Mucosa of stomach (tissue), 1 donor: ENCODE results near the gene TRPC3.

Source experiments
- H3K27me3 ChIP-seq: one replicate; pipeline ENCODE4 v1.7.0; 2013; ENCODE audit warnings: mild to moderate bottlenecking, low read length; ENCODE audit not compliant: control insufficient read depth, insufficient read depth
- H3K36me3 ChIP-seq: one replicate; pipeline ENCODE4 v1.7.0; 2013; ENCODE audit warnings: low read length; ENCODE audit not compliant: control insufficient read depth, insufficient read depth
- H3K4me1 ChIP-seq: one replicate; pipeline ENCODE4 v1.7.0; 2013; ENCODE audit warnings: mild to moderate bottlenecking, low read length; ENCODE audit not compliant: control insufficient read depth, insufficient read depth
- H3K4me3 ChIP-seq: one replicate; pipeline ENCODE4 v1.7.0; 2013; ENCODE audit warnings: low read length
- H3K9ac ChIP-seq: one replicate; pipeline ENCODE4 v1.7.0; 2013; ENCODE audit warnings: mild to moderate bottlenecking, low read length, moderate library complexity
- H3K9me3 ChIP-seq: one replicate; pipeline ENCODE4 v1.7.0; 2013; ENCODE audit warnings: mild to moderate bottlenecking, low read length, moderate library complexity; ENCODE audit not compliant: control insufficient read depth
- donor health status: Pancreatic carcinoma.

The TRPC3 gene

DNA sequence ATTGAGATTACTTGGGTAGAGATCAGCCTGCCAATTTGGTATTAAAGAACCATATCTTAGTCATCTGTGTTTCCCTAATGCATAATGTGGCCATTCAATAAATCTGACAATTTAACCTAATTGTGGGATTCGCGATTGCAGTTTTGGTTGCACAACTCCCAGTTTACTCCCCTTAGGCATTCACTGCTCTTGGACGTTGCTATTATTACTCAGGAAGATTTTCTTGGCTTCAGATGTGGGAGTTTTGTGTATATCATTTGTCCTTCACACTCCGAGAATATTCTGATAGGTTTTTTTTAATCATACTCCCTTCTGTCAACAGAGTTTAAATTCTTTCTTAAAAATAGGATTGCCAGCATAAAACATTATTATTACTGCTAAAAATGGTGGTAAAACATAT lies 22.0 kb upstream of the TRPC3 start:
- Histone ChIP-seq H3K4me1 (no peaks in the 10 kb centered on the region), H3K4me3 (no peak overlapping the region), H3K27me3 (no peaks in the 10 kb centered on the region), H3K9me3 (no peaks in the 10 kb centered on the region), H3K9ac (no peak overlapping the region), H3K36me3 (no peaks in the 10 kb centered on the region)

DNA sequence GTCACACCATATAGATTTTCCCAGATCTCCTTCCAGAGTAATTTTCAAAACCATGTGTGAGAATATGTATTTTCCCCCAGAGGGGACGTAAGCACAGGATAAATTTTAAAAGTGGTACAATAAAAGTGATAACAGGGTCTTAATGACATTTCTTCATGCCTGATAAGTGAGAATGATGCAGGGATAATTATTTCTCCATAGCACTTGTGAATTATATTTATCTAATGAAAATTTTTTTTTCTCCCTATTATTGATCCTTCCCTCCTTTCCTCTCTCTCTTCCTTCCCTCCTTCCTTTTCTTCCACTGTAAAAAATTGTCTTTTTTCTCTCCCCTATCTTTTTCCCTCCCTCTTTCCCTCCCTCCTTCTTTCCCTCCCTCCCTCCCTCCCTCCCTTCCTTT lies 17.0 kb upstream of the TRPC3 start:
- Histone ChIP-seq H3K27me3 (no peaks in the 10 kb centered on the region), H3K4me3 (no peak overlapping the region), H3K4me1 (no peaks in the 10 kb centered on the region), H3K9me3 (no peaks in the 10 kb centered on the region), H3K9ac (no peak overlapping the region), H3K36me3 (no peaks in the 10 kb centered on the region)

DNA sequence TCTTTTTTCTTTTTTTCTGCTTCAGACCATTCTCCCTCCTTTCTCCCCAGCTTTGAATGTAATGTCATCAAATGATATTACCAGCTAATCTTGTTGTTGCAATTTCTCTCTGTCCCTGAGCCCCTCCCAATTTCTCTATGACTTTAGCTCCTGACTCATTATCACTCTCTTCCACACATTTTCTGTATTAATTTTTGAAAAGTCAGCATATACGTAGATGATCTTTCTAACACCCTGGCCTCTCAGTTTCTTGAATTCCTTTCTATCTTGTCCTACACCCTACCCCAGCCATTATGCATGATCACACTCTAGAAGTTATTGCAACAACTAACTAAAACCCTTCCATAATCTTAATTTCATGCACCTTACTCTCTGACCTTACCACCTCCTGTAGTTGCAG lies 13.1 kb upstream of the TRPC3 start:
- no peaks in the 10 kb centered on the region for H3K4me1 ChIP-seq
- no peaks in the 10 kb centered on the region for H3K36me3 ChIP-seq
- no peak overlapping the region for H3K9ac ChIP-seq
- no peaks in the 10 kb centered on the region for H3K27me3 ChIP-seq
- no peaks in the 10 kb centered on the region for H3K9me3 ChIP-seq
- no peak overlapping the region for H3K4me3 ChIP-seq

DNA sequence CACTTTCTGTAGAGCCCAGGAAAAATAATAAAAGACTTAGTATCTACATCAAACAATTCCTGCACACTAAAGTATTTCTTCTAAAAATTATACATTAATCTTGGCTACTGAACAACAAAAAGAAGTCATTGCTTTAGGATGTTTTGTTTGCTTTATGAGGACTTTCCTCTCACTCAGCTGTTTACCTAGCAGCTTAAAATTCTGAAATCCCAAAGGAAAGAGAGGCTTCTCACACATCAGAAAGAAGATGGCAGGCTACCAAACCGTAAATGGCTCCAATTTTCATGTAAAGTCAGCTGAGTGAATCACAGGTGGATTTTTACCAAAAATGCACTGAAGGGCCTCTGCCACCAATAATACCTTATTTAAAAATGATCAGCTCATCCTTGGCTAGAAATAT lies 9.0 kb upstream of the TRPC3 start:
- H3K9me3 ChIP-seq, result no peaks in the 10 kb centered on the region
- no peaks in the 10 kb centered on the region for H3K27me3 ChIP-seq
- H3K4me1 ChIP-seq, result no peaks in the 10 kb centered on the region
- H3K9ac ChIP-seq, result no peak overlapping the region
- H3K4me3 ChIP-seq, result no peak overlapping the region
- no peaks in the 10 kb centered on the region for H3K36me3 ChIP-seq

DNA sequence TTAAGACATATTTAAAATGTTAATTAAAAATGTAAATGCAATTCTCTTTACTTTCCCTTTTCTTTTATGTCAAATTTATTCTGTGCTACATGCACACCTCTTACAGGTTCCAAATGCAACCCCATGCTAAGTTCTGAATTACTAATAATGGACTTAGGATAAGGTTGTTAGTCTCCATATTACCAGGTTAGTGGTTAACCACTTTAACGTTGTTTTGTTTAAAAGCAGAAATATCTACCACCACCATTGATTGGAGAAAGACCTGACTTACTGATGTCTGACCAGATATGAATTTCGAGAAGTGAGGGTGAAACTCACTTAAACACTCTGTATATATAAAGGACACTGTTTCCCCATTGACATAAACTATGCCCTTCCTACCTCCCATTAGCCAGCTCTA lies 6.9 kb upstream of the TRPC3 start:
- H3K4me1 ChIP-seq, result no peaks in the 10 kb centered on the region
- H3K4me3 ChIP-seq, result no peak overlapping the region
- no peaks in the 10 kb centered on the region for H3K9me3 ChIP-seq
- H3K9ac ChIP-seq, result no peak overlapping the region
- H3K27me3 ChIP-seq, result no peaks in the 10 kb centered on the region
- no peaks in the 10 kb centered on the region for H3K36me3 ChIP-seq

DNA sequence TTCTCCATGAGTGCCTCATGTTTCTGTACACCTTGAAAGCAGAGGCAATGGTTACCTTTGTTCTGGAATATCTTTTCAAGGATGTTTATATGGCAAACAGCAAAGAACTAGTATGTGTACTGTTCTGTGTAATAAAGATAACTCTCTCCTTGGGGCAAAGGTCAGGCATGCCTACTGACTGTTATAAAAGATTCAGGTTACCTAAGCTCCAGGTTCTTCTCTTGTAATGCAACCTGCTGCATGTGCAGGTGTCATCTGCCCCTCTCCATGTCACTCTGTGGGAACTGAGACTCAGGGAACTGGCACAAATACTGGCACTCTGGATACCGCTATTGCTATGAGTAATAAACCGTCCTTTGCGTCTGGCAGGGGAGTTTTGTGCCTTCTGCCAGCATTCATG lies 5.4 kb upstream of the TRPC3 start:
- Histone ChIP-seq H3K4me1 (no peaks in the 10 kb centered on the region), H3K4me3 (no peak overlapping the region), H3K27me3 (peaks cover 11% of the 10 kb centered on the region), H3K9ac (no peak overlapping the region), H3K9me3 (no peaks in the 10 kb centered on the region), H3K36me3 (no peaks in the 10 kb centered on the region)

DNA sequence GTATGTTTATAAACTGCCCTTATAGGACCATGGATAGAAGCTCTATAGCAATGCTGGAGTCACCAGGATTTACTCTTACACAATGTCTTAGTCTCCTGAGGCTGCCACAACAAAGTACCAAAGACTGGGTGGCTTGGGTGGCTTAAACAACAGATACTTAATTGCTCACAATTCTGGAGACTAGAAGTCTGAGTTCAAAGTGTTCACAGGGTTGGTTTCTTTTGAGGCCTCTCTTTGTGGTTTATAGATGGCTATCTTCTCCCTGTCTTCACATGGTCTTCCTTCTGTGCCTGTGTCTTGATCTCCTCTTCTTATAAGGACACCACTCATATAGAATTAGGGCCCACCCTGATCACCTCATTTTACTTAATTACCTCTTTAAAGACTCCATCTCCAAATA lies 2.0 kb upstream of the TRPC3 start:
- H3K9me3 ChIP-seq, result no peaks in the 10 kb centered on the region
- H3K27me3 ChIP-seq, result peaks cover 40% of the 10 kb centered on the region
- H3K4me3 ChIP-seq, result no peak overlapping the region
- H3K4me1 ChIP-seq, result peaks cover 14% of the 10 kb centered on the region
- H3K36me3 ChIP-seq, result no peaks in the 10 kb centered on the region
- no peak overlapping the region for H3K9ac ChIP-seq

DNA sequence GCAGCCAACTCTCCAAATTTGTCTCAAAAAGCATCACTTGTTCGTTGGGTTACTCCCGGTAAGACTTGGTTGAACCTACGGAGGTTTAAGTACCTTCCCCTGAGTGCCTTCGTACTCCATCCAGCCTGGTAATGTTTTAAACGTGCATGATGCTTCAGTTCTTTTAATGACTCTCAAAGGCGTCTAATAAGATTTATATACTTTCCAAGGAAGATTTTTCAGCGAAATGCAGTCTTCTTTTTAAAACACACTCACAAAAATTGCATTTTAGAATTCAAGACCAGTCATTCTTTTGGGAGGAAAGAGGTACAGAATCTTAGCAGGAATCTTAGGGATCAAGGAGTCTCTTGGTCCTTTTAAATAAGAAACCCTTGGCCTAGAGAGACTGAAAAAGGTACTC lies 430 bp upstream of the TRPC3 start:
- H3K4me3 ChIP-seq, result no peak overlapping the region
- no peaks in the 10 kb centered on the region for H3K36me3 ChIP-seq
- peaks cover 14% of the 10 kb centered on the region for H3K4me1 ChIP-seq
- H3K27me3 ChIP-seq, result peaks cover 47% of the 10 kb centered on the region
- no peak overlapping the region for H3K9ac ChIP-seq
- H3K9me3 ChIP-seq, result no peaks in the 10 kb centered on the region

DNA sequence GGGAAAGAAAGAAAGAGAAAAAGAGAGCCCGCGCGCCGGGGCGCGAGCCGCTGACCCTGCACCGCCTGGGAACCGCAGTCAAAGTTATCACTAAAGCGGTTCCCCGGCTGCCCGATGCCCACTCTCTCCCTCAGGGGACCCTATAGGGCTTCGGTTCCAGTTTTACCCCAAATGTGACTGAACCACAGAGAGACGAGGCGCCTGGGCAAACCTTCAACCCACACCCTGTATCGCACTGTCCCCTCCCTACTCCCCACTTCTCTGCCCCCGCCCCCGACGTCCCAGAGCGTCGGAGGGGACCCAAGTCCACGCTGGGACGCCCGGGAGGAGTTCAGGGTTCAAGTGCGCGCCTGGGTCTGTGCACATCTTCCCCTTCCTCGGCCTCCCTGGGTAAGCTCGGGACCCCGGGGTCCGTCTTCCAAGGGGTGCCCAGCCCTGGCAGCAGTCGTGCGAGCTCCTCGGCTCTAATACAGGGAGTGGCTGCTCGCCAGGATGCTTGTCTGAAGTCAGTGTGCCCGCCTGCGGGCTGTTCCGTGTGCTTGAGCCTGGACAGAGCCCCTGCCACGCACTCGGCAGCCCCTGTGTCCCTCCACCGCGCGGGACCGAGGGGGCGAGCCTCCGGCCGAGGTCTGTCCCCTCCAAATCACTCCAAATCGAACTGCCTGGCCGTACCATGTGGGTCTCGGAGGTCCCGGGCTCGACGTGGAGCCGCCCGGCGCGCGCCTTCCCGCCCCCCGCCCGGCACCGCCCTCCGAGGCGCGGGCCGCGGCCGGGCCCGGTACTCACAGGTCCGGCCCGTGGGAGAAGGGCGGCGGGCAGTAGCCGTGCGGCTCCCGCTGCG lies 960 bp downstream of the TRPC3 start:
- H3K4me1 ChIP-seq, result peaks cover 14% of the 10 kb centered on the region
- peak overlapping the region; percentile 41 for H3K9ac ChIP-seq
- H3K36me3 ChIP-seq, result no peaks in the 10 kb centered on the region
- H3K4me3 ChIP-seq, result peak overlapping the region; percentile 14
- H3K27me3 ChIP-seq, result peaks cover 47% of the 10 kb centered on the region
- H3K9me3 ChIP-seq, result no peaks in the 10 kb centered on the region

DNA sequence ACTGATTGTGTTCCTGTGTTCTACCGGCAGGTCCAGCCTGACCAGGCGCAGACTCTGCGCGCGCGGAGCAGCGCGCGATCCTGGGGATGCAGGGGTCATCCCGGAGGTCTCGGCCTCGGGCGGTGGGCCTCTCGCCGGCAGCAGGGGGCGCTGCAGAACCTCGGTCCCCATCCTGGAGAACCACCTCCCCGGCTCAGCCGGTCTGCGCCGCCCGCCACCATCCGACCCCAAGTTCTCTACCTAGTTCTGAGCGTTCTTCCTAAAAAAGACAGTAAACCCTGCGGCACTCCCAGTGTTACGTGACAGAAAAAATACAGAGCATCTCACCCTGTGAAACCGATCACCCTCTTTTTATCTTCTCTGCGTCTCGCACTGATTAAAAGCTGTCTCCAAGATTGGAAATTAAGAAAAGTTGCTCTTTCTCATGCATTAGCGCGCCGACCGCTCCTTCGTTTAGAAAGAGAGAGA lies 1.6 kb downstream of the TRPC3 start:
- Histone ChIP-seq H3K4me3 (peak overlapping the region; percentile 14), H3K27me3 (peaks cover 47% of the 10 kb centered on the region), H3K4me1 (peaks cover 14% of the 10 kb centered on the region), H3K36me3 (no peaks in the 10 kb centered on the region), H3K9ac (peak overlapping the region; percentile 41), H3K9me3 (no peaks in the 10 kb centered on the region)

DNA sequence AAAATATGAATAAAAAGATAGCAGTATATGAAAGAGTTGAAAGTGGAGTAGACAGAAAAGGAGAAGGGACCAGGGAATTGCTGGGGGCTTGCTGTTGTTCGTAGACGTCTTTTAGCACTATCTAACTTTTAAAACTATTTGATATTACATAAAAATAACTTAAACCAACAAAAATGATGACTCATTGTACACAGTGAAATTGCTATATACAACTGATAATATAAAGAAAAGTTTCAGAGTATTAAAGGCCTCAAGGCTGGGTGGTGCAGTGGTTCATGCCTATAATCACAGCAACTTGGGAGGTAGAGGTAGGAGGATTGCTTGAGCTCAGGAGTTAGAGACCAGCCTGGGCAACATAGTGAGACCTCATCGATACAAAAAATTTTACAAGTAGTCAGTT lies 5.2 kb downstream of the TRPC3 start:
- Histone ChIP-seq H3K27me3 (peaks cover 38% of the 10 kb centered on the region), H3K9me3 (no peaks in the 10 kb centered on the region), H3K4me3 (no peak overlapping the region), H3K9ac (no peak overlapping the region), H3K36me3 (no peaks in the 10 kb centered on the region), H3K4me1 (peaks cover 14% of the 10 kb centered on the region)

DNA sequence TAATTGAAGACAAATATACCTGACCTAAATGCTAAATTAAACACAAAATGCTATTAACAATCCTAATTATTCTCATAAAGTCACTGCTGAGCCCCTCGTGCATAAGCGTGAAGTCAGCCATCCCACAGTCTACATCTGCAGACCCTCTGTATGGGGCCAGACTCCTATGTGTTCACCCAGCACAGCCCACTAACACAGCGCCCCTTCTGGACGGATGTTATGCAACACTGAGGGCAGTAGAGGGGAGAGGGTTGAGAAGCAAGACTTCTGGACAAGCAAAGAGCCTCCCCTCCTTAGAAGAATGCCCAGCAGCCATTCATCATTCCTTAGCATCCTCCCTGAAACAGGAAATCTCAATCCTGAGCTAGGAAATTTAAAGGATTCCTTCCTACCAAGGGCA lies 7.9 kb downstream of the TRPC3 start:
- Histone ChIP-seq H3K9ac (no peak overlapping the region), H3K4me3 (no peak overlapping the region), H3K36me3 (no peaks in the 10 kb centered on the region), H3K4me1 (no peaks in the 10 kb centered on the region), H3K9me3 (no peaks in the 10 kb centered on the region), H3K27me3 (peaks cover 13% of the 10 kb centered on the region)

DNA sequence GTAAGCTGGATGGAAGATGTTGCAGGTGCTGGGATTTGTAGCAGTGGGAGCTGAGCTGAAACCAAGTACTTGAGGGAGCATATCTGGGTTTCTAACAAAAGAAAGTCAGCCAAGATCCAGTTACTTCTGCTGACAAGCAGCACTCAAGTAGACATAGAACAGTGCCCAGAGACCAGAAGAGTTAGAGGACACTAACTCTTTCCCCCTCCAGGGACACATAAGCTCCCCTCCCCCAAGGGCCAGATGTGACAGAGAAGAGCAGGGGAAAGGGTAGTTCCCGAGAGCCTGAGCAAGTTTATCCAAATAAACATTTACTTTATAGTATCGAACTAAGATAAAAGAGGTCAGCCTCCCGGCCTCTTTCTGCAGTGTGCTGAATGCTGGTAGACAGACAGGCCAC lies 12.2 kb downstream of the TRPC3 start:
- Histone ChIP-seq H3K4me3 (no peak overlapping the region), H3K9ac (no peak overlapping the region), H3K4me1 (no peaks in the 10 kb centered on the region), H3K36me3 (no peaks in the 10 kb centered on the region), H3K9me3 (no peaks in the 10 kb centered on the region), H3K27me3 (peaks cover 6% of the 10 kb centered on the region)
